ENCODE results near the gene FOXJ3.

GRCh38 chr1:42192106-42192505, 142.9 kb downstream of the FOXJ3 start:
- TF ChIP-seq, protein P1, sequence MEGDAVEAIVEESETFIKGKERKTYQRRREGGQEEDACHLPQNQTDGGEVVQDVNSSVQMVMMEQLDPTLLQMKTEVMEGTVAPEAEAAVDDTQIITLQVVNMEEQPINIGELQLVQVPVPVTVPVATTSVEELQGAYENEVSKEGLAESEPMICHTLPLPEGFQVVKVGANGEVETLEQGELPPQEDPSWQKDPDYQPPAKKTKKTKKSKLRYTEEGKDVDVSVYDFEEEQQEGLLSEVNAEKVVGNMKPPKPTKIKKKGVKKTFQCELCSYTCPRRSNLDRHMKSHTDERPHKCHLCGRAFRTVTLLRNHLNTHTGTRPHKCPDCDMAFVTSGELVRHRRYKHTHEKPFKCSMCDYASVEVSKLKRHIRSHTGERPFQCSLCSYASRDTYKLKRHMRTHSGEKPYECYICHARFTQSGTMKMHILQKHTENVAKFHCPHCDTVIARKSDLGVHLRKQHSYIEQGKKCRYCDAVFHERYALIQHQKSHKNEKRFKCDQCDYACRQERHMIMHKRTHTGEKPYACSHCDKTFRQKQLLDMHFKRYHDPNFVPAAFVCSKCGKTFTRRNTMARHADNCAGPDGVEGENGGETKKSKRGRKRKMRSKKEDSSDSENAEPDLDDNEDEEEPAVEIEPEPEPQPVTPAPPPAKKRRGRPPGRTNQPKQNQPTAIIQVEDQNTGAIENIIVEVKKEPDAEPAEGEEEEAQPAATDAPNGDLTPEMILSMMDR (conservative IDR thresholded peaks at IDR 0.05 in 1 of 2, IDR thresholded peaks at IDR 0.05 in 1 of 2; ENCODE audit: low read depth in 1 of 2, low read length in 2 of 2): no peak
- TF ChIP-seq EZH2 (IDR thresholded peaks at IDR 0.05; ENCODE audit: low read length, missing control alignments): no peak
